Suppressor macrophage (primary cell): Measurements from ENCODE around the gene TTLL9.
A peak's percentile ranks its signal among the peaks of the same experiment; 100 is the strongest.
"Not testable (repeated sequence)": the region's sequence is repeated elsewhere in the genome, so short reads cannot be mapped to it uniquely, and the experiment has no call there.

ENCODE experiments used
- DNase-seq, 4 experiments: peaks; one replicate each; pipeline ENCODE4 v3.0.0-alpha.2; 2020 to 2022

TTLL9 gene

GRCh38 chr20:31920275-31920855 lies 49.9 kb downstream of the TTLL9 start:
- DNase-seq: no peak

GRCh38 chr20:31921480-31921879 lies 51.0 kb downstream of the TTLL9 start:
- DNase-seq: not testable (repeated sequence)

GRCh38 chr20:31922181-31922580 lies 51.7 kb downstream of the TTLL9 start:
- no peak for DNase-seq

GRCh38 chr20:31922588-31922987 lies 52.2 kb downstream of the TTLL9 start:
- DNase-seq: no peak

GRCh38 chr20:31923388-31924331 lies 53.2 kb downstream of the TTLL9 start:
- DNase-seq: peak; percentile 32 to 66 (median 47)

GRCh38 chr20:31924561-31924960 lies 54.1 kb downstream of the TTLL9 start:
- no peak for DNase-seq

GRCh38 chr20:31925631-31926030 lies 55.2 kb downstream of the TTLL9 start:
- no peak for DNase-seq

- no peak for DNase-seq
Measured at GRCh38 chr20:31926493-31926892, 56.1 kb downstream of the TTLL9 start.

GRCh38 chr20:31927627-31928159 lies 57.3 kb downstream of the TTLL9 start:
- DNase-seq: no peak

- DNase-seq: not testable (repeated sequence)
Measured at GRCh38 chr20:31929631-31930030, 59.2 kb downstream of the TTLL9 start.

- peak; percentile 13 to 64 (median 48) for DNase-seq
Measured at GRCh38 chr20:31930779-31931178, 60.3 kb downstream of the TTLL9 start.

GRCh38 chr20:31933698-31934097 lies 63.3 kb downstream of the TTLL9 start:
- DNase-seq: no peak

- no peak for DNase-seq
Measured at GRCh38 chr20:31934491-31934890, 64.1 kb downstream of the TTLL9 start.

- DNase-seq: no peak
Measured at GRCh38 chr20:31934968-31935764, 64.7 kb downstream of the TTLL9 start.

- no peak for DNase-seq
Measured at GRCh38 chr20:31936420-31936819, 66.0 kb downstream of the TTLL9 start.

GRCh38 chr20:31937820-31938219 lies 67.4 kb downstream of the TTLL9 start:
- no peak for DNase-seq

GRCh38 chr20:31939661-31940060 lies 69.2 kb downstream of the TTLL9 start:
- DNase-seq: no peak

GRCh38 chr20:31943052-31943471 lies 72.6 kb downstream of the TTLL9 start:
- no peak for DNase-seq

- DNase-seq: no peak
Measured at GRCh38 chr20:31945319-31945718, 74.9 kb downstream of the TTLL9 start.

- DNase-seq: no peak
Measured at GRCh38 chr20:31945785-31946184, 75.4 kb downstream of the TTLL9 start.

- no peak for DNase-seq
Measured at GRCh38 chr20:31948008-31948407, 77.6 kb downstream of the TTLL9 start.

- DNase-seq: no peak
Measured at GRCh38 chr20:31949877-31950646, 79.6 kb downstream of the TTLL9 start.
